H1 (cell line): Measurements from ENCODE around the gene PPP1R1C.

Source experiments
- CHD2 ChIP-seq: IDR thresholded peaks from 2 replicates; pipeline ENCODE4 v1.6.1; 2012; ENCODE audit warnings: low read length, improper control_type of control experiment
- EZH2 ChIP-seq: fragments of 200-600 bp; sonication (generic); IDR thresholded peaks from 2 replicates; pipeline ENCODE4 v1.7.1; 2012; ENCODE audit warnings: low read depth, mild to moderate bottlenecking, moderate library complexity, low read length, inconsistent platforms; ENCODE audit not compliant: severe bottlenecking
- GABPA ChIP-seq: IDR thresholded peaks from 2 replicates; pipeline ENCODE4 v1.6.1; 2011; ENCODE audit warnings: mild to moderate bottlenecking, low read length, moderate library complexity, borderline replicate concordance; ENCODE audit not compliant: insufficient read depth
- HDAC6 ChIP-seq: IDR thresholded peaks from one replicate; pipeline ENCODE4 v1.7.1; 2012; ENCODE audit warnings: low read depth, mild to moderate bottlenecking, inconsistent platforms, low read length, moderate library complexity
- KDM1A ChIP-seq: fragments of 200-600, 300-600 bp; sonication (generic); IDR thresholded peaks from 2 replicates; pipeline ENCODE4 v1.7.1; 2016; ENCODE audit warnings: mild to moderate bottlenecking, low read length, borderline replicate concordance
- POLR2A ChIP-seq, 2 experiments: IDR thresholded peaks; 1 replicate in 1 of 2; 2 replicates in 1 of 2; pipeline ENCODE4 v1.6.1; 2011; ENCODE audit warnings: low read depth in 2 of 2, low read length in 2 of 2, mild to moderate bottlenecking in 2 of 2; ENCODE audit errors: control extremely low read depth in 1 of 2
- POU5F1 ChIP-seq: IDR thresholded peaks from 2 replicates; pipeline ENCODE4 v1.6.1; 2011; ENCODE audit warnings: low read depth, mild to moderate bottlenecking, low read length, moderate library complexity
- SIN3A ChIP-seq, 2 experiments: IDR thresholded peaks in 1 of 2; conservative IDR thresholded peaks in 1 of 2; 2 replicates each; pipeline ENCODE4 v1.6.1; 2011 to 2012; ENCODE audit warnings: low read length in 2 of 2, improper control_type of control experiment in 1 of 2, low read depth in 1 of 2, mild to moderate bottlenecking in 1 of 2
- TCF12 ChIP-seq: IDR thresholded peaks from 2 replicates; pipeline ENCODE4 v1.6.1; 2011; ENCODE audit warnings: low read depth, mild to moderate bottlenecking, low read length
- YY1 ChIP-seq: IDR thresholded peaks from 2 replicates; pipeline ENCODE4 v1.6.1; 2011; ENCODE audit warnings: low read depth, mild to moderate bottlenecking, low read length
- TF ChIP-seq, protein P1 (sequence below): IDR thresholded peaks from 2 replicates; pipeline ENCODE4 v1.6.1; 2012; ENCODE audit warnings: inconsistent platforms
- TF ChIP-seq, protein P2 (sequence below), 3 experiments: IDR thresholded peaks; 1 replicate in 2 of 3; 2 replicates in 1 of 3; pipeline versions ENCODE4 v1.5.1 to v1.6.1; 2011; ENCODE audit warnings: low read length in 3 of 3, mild to moderate bottlenecking in 3 of 3, inconsistent platforms in 2 of 3, low read depth in 1 of 3, moderate library complexity in 1 of 3; ENCODE audit not compliant: insufficient read depth in 1 of 3; ENCODE audit errors: control extremely low read depth in 1 of 3
- TF ChIP-seq, protein P3 (sequence below): IDR thresholded peaks from 2 replicates; pipeline ENCODE4 v1.6.1; 2011; ENCODE audit warnings: low read depth, mild to moderate bottlenecking, low read length; ENCODE audit not compliant: insufficient read depth

DNA sequence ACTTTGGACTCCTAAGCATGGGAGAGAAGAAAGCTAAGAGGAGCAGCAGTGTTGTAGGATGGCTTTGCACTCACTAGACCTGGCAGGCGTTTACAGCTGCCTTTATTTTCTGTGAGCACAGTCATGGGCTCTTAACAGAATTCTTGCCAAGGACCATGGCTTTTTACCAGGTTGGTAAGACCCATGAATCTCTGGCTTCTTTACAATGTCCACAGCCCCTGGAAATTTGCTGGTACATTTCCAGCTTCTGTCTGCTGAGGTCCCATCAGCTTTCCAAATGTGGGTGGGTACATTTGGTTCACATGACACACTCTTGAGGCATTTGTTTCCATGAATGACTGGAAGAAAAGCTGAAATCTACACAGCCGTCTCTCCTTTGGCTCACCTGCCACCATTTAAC lies 162.7 kb downstream of the PPP1R1C start:
- no peak for TF ChIP-seq YY1
- TF ChIP-seq KDM1A: no peak
- no peak for TF ChIP-seq CHD2
- TF ChIP-seq, protein P1, sequence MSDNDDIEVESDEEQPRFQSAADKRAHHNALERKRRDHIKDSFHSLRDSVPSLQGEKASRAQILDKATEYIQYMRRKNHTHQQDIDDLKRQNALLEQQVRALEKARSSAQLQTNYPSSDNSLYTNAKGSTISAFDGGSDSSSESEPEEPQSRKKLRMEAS: no peak
- no peak for TF ChIP-seq POLR2A (IDR thresholded peaks at IDR 0.05; ENCODE audit: control extremely low read depth in 1 of 2, low read depth in 2 of 2, low read length in 2 of 2)
- TF ChIP-seq, protein P2, sequence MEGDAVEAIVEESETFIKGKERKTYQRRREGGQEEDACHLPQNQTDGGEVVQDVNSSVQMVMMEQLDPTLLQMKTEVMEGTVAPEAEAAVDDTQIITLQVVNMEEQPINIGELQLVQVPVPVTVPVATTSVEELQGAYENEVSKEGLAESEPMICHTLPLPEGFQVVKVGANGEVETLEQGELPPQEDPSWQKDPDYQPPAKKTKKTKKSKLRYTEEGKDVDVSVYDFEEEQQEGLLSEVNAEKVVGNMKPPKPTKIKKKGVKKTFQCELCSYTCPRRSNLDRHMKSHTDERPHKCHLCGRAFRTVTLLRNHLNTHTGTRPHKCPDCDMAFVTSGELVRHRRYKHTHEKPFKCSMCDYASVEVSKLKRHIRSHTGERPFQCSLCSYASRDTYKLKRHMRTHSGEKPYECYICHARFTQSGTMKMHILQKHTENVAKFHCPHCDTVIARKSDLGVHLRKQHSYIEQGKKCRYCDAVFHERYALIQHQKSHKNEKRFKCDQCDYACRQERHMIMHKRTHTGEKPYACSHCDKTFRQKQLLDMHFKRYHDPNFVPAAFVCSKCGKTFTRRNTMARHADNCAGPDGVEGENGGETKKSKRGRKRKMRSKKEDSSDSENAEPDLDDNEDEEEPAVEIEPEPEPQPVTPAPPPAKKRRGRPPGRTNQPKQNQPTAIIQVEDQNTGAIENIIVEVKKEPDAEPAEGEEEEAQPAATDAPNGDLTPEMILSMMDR (IDR thresholded peaks at IDR 0.05; ENCODE audit: control extremely low read depth in 1 of 3, insufficient read depth in 1 of 3, low read depth in 1 of 3, low read length in 3 of 3): no peak
- no peak for TF ChIP-seq EZH2
- TF ChIP-seq, protein P3, sequence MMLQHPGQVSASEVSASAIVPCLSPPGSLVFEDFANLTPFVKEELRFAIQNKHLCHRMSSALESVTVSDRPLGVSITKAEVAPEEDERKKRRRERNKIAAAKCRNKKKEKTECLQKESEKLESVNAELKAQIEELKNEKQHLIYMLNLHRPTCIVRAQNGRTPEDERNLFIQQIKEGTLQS: no peak
- no peak for TF ChIP-seq HDAC6
- TF ChIP-seq POU5F1: no peak
- no peak for TF ChIP-seq SIN3A (conservative IDR thresholded peaks at IDR 0.05 in 1 of 2, IDR thresholded peaks at IDR 0.05 in 1 of 2; ENCODE audit: low read depth in 1 of 2, low read length in 2 of 2)
- no peak for TF ChIP-seq TCF12
- TF ChIP-seq GABPA: no peak
